K562 (cell line): ENCODE data around the gene DNAH5.

Experiments
- TF ChIP-seq, protein P1 (sequence below): fragments of 450-650 bp; formaldehyde crosslinking; IDR thresholded peaks from 2 replicates; pipeline ENCODE4 v1.4.0; 2020; ENCODE audit warnings: mild to moderate bottlenecking, moderate library complexity
- TF ChIP-seq, protein P2 (sequence below), 3 experiments: IDR thresholded peaks in 2 of 3; conservative IDR thresholded peaks in 1 of 3; 2 replicates each; pipeline ENCODE4 v1.5.1; 2011 to 2012; ENCODE audit warnings: low read length in 3 of 3, mild to moderate bottlenecking in 3 of 3, control low read depth in 2 of 3, improper control_type of control experiment in 1 of 3, inconsistent platforms in 1 of 3, low read depth in 1 of 3, mixed read lengths in 1 of 3, moderate library complexity in 1 of 3; ENCODE audit not compliant: insufficient read depth in 2 of 3

DNA sequence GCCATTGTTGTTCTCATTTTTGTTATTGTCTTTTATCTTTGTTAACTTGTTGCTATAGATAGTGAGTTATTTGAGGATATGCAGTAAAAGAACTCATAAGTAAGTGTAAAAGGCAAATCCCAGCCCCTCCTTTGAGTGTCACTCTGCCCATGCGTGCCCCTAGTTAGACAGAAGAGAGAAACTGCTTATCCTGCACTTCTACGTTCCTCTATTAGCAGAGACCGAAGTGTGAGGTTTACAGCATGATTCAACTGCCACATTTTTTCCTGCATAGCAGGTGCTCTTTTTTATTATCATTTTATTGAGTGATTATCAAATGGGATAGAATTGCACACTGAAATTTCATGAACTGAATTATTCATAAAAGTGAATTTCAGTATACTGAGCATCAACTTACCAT, 12.0 kb upstream of the DNAH5 start:
- TF ChIP-seq, protein P1, sequence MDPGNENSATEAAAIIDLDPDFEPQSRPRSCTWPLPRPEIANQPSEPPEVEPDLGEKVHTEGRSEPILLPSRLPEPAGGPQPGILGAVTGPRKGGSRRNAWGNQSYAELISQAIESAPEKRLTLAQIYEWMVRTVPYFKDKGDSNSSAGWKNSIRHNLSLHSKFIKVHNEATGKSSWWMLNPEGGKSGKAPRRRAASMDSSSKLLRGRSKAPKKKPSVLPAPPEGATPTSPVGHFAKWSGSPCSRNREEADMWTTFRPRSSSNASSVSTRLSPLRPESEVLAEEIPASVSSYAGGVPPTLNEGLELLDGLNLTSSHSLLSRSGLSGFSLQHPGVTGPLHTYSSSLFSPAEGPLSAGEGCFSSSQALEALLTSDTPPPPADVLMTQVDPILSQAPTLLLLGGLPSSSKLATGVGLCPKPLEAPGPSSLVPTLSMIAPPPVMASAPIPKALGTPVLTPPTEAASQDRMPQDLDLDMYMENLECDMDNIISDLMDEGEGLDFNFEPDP = no peak
- TF ChIP-seq, protein P2, sequence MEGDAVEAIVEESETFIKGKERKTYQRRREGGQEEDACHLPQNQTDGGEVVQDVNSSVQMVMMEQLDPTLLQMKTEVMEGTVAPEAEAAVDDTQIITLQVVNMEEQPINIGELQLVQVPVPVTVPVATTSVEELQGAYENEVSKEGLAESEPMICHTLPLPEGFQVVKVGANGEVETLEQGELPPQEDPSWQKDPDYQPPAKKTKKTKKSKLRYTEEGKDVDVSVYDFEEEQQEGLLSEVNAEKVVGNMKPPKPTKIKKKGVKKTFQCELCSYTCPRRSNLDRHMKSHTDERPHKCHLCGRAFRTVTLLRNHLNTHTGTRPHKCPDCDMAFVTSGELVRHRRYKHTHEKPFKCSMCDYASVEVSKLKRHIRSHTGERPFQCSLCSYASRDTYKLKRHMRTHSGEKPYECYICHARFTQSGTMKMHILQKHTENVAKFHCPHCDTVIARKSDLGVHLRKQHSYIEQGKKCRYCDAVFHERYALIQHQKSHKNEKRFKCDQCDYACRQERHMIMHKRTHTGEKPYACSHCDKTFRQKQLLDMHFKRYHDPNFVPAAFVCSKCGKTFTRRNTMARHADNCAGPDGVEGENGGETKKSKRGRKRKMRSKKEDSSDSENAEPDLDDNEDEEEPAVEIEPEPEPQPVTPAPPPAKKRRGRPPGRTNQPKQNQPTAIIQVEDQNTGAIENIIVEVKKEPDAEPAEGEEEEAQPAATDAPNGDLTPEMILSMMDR (IDR thresholded peaks at IDR 0.05 in 2 of 3, conservative IDR thresholded peaks at IDR 0.05 in 1 of 3; ENCODE audit: insufficient read depth in 2 of 3, low read depth in 1 of 3, low read length in 3 of 3) = no peak
